ENCODE measurements around the gene CCDC175.

DNA sequence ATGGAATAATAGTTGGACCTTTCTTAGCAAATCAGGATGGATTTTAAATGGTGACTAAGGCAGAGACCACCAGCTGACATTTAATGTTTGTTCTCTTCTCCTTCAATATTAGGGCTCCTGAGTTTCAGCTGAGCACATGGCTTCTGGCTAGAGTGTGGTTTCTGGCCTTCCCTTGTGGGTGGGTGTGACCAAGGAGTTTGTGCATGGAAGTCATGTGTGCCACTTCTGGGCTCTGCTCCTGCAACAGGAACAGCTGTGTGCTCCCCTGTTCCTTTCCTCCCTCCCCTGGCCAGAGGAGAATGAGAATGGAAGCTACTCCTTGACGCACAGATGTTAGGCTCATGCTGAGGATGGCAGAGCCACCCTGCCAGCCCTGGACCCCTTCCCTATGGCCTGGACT lies 44.2 kb downstream of the CCDC175 start:
- TF ChIP-seq CTCF (IDR thresholded peaks at IDR 0.05; ENCODE audit: insufficient read depth, low read length, poor library complexity, severe bottlenecking) (no peak), EZH2phosphoT487 (conservative IDR thresholded peaks at IDR 0.05; ENCODE audit: low read length) (no peak)
